Left ventricle myocardium inferior (tissue), 1 donor: Measurements from ENCODE around the gene FOXK1. TPM values are rescaled to one million over a fixed set of nuclear protein-coding genes. Genes with fewer than 3 reads are reported as not detected.

Source experiments
- DNase-seq: peaks from one replicate; pipeline ENCODE4 v3.0.0-alpha.2; 2020
- H3K27ac ChIP-seq: fragments of 200-600 bp; replicated peaks from 2 replicates; pipeline ENCODE4 v1.8.0; 2021
- H3K27me3 ChIP-seq: fragments of 200-600 bp; 2 replicates; pipeline ENCODE4 v1.8.0; 2021; ENCODE audit warnings: low read depth
- H3K36me3 ChIP-seq: fragments of 200-600 bp; 2 replicates; pipeline ENCODE4 v1.8.0; 2021
- H3K4me1 ChIP-seq: fragments of 200-600 bp; 2 replicates; pipeline ENCODE4 v1.8.0; 2021
- H3K4me3 ChIP-seq: fragments of 200-600 bp; 2 replicates; pipeline ENCODE4 v1.8.0; 2021; ENCODE audit warnings: mild to moderate bottlenecking, moderate library complexity
- H3K9me3 ChIP-seq: fragments of 200-600 bp; replicated peaks from 2 replicates; pipeline ENCODE4 v1.8.0; 2021
- CTCF ChIP-seq: fragments of 200-600 bp; IDR thresholded peaks from 2 replicates; pipeline ENCODE4 v1.8.0; 2021; ENCODE audit warnings: antibody characterized with exemption, mild to moderate bottlenecking, borderline replicate concordance
- intact Hi-C: fragments of 100-400 bp; cut with micrococcal nuclease; formaldehyde crosslinking; loops from one replicate; pipeline ENCODE4 v1.11.0; 2022
- total RNA-seq: library from RNA; stranded (reverse); fragmentation: NEBNext Ultra II Directional; extraction: Animal tissue kit (Norgen Biotek cat#: 25700); gene quantifications from one replicate; pipeline ENCODE4 v1.2.1, GENCODE V29; 2021
- donor health status: DM: no; HTN: yes; CAD: no; lungs with severe emphysema.

Gene FOXK1
- total RNA-seq, 1 donor from 2014 or later = 18.3 TPM

- Histone ChIP-seq H3K36me3 (no peaks in the 10 kb centered on the region), H3K27ac (peak overlapping the region; percentile 31), H3K9me3 (peaks cover 4% of the 10 kb centered on the region), H3K4me3 (no peak overlapping the region), H3K27me3 (no peaks in the 10 kb centered on the region), H3K4me1 (peaks cover 9% of the 10 kb centered on the region)
- DNase-seq = peak; percentile 41
- intact Hi-C loops = no loop called here
- TF ChIP-seq CTCF = no peak
These were observed 31.6 kb upstream of the FOXK1 start for GRCh38 chr7:4650433-4651047.

GRCh38 chr7:4653771-4654170 is 28.3 kb upstream of the FOXK1 start:
- no peak for TF ChIP-seq CTCF
- Histone ChIP-seq H3K4me1 (peaks cover 9% of the 10 kb centered on the region), H3K4me3 (no peak overlapping the region), H3K9me3 (peaks cover 9% of the 10 kb centered on the region), H3K27ac (no peak overlapping the region), H3K36me3 (no peaks in the 10 kb centered on the region), H3K27me3 (no peaks in the 10 kb centered on the region)
- no peak for DNase-seq
- intact Hi-C loops = no loop called here

GRCh38 chr7:4655311-4655710 is 26.8 kb upstream of the FOXK1 start:
- no peak for DNase-seq
- intact Hi-C loops = no loop called here
- no peaks in the 10 kb centered on the region for H3K27me3 ChIP-seq

GRCh38 chr7:4655896-4656295 is 26.2 kb upstream of the FOXK1 start:
- no peak for TF ChIP-seq CTCF
- H3K9me3 ChIP-seq = peaks cover 20% of the 10 kb centered on the region
- H3K27ac ChIP-seq = no peak overlapping the region
- no peaks in the 10 kb centered on the region for H3K27me3 ChIP-seq
- intact Hi-C loops = no loop called here
- H3K4me3 ChIP-seq = no peak overlapping the region
- H3K4me1 ChIP-seq = peaks cover 5% of the 10 kb centered on the region
- no peak for DNase-seq
- no peaks in the 10 kb centered on the region for H3K36me3 ChIP-seq

More at GRCh38 chr7:4655311-4655710, 26.8 kb upstream of the FOXK1 start:
- H3K4me3 ChIP-seq = no peak overlapping the region
- no peak for TF ChIP-seq CTCF
- H3K27ac ChIP-seq = no peak overlapping the region
- no peaks in the 10 kb centered on the region for H3K36me3 ChIP-seq
- H3K4me1 ChIP-seq = peaks cover 9% of the 10 kb centered on the region
- peaks cover 16% of the 10 kb centered on the region for H3K9me3 ChIP-seq

- Histone ChIP-seq H3K4me1 (peaks cover 12% of the 10 kb centered on the region), H3K36me3 (no peaks in the 10 kb centered on the region), H3K27ac (no peak overlapping the region), H3K9me3 (peaks cover 20% of the 10 kb centered on the region), H3K4me3 (no peak overlapping the region), H3K27me3 (no peaks in the 10 kb centered on the region)
- TF ChIP-seq CTCF = no peak
- intact Hi-C loops = no loop called here
- DNase-seq = no peak
These were observed 24.3 kb upstream of the FOXK1 start for GRCh38 chr7:4657640-4658417.
